ENCODE measurements around the gene C10orf71. TPM values are rescaled to one million over a fixed set of nuclear protein-coding genes. Genes with fewer than 3 reads are reported as not detected.

C10orf71 gene
- polyA plus RNA-seq, 1 of the 3 experiments (the other 2 are of a cell fraction) = not detected

DNA sequence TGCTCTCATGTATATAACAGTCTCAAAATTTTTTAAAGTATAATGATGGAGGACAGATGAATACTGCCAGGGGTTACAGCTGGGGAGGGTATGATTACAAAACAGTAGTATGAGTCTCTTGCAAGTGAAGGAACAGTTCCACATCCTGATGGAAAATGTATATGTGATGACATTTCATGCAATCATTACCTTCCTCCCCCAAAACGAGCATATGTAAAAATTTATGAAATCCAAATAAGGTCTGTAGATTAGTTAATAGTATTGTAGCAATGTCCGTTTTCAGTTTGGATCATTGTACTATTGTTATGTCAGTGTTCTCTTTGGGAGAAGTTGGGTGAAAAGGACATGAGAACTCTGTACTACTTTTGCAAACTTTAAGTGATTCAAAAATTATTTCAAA, 58.9 kb downstream of the C10orf71 start:
- H3K4me1 ChIP-seq (ENCODE audit: control insufficient read depth in 1 of 2, insufficient read depth in 2 of 2, low read depth in 1 of 2, low read length in 1 of 2) = peaks cover 0 to 31% of the 10 kb centered on the region in 2 experiments; a peak in 1 of 4 replicates
- no peak overlapping the region for H3K4me2 ChIP-seq
- H3K4me3 ChIP-seq (ENCODE audit: low read depth in 2 of 2, low read length in 1 of 2) = no peak overlapping the region
- POLR2A ChIA-PET = no interaction called here
- H3K27me3 ChIP-seq (ENCODE audit: insufficient read depth) = no peaks in the 10 kb centered on the region
- no peaks in the 10 kb centered on the region for H3K36me3 ChIP-seq (replicated peaks in 1 of 2; ENCODE audit: control insufficient read depth in 1 of 2, insufficient read depth in 2 of 2, low read length in 1 of 2)
- H3K9ac ChIP-seq = no peak overlapping the region
- TF ChIP-seq FOXM1 (IDR thresholded peaks at IDR 0.05; ENCODE audit: low read depth) (no peak), RAD21 (IDR thresholded peaks at IDR 0.05; ENCODE audit: low read length) (no peak), SMC3 (IDR thresholded peaks at IDR 0.05; ENCODE audit: low read depth, low read length) (no peak), ZBTB33 (IDR thresholded peaks at IDR 0.05; ENCODE audit: borderline replicate concordance, low read depth) (no peak), MXI1 (IDR thresholded peaks at IDR 0.05; ENCODE audit: low read depth, low read length) (no peak), POLR2AphosphoS5 (IDR thresholded peaks at IDR 0.05; ENCODE audit: low read depth, low read length) (no peak)
- TF ChIP-seq, protein P1, sequence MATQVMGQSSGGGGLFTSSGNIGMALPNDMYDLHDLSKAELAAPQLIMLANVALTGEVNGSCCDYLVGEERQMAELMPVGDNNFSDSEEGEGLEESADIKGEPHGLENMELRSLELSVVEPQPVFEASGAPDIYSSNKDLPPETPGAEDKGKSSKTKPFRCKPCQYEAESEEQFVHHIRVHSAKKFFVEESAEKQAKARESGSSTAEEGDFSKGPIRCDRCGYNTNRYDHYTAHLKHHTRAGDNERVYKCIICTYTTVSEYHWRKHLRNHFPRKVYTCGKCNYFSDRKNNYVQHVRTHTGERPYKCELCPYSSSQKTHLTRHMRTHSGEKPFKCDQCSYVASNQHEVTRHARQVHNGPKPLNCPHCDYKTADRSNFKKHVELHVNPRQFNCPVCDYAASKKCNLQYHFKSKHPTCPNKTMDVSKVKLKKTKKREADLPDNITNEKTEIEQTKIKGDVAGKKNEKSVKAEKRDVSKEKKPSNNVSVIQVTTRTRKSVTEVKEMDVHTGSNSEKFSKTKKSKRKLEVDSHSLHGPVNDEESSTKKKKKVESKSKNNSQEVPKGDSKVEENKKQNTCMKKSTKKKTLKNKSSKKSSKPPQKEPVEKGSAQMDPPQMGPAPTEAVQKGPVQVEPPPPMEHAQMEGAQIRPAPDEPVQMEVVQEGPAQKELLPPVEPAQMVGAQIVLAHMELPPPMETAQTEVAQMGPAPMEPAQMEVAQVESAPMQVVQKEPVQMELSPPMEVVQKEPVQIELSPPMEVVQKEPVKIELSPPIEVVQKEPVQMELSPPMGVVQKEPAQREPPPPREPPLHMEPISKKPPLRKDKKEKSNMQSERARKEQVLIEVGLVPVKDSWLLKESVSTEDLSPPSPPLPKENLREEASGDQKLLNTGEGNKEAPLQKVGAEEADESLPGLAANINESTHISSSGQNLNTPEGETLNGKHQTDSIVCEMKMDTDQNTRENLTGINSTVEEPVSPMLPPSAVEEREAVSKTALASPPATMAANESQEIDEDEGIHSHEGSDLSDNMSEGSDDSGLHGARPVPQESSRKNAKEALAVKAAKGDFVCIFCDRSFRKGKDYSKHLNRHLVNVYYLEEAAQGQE (IDR thresholded peaks at IDR 0.05; ENCODE audit: low read depth, low read length) = no peak
- CTCF ChIA-PET = interaction anchor here (3.7 kb wide), 1 partner anchor 701 kb away, joined by 22 read pairs; no protein-coding TSS in a partner anchor
- no peak overlapping the region for H2AFZ ChIP-seq (ENCODE audit: low read depth)
- no peaks in the 10 kb centered on the region for H4K20me1 ChIP-seq (ENCODE audit: insufficient read depth)
- no peaks in the 10 kb centered on the region for H3K79me2 ChIP-seq (ENCODE audit: insufficient read depth)
- H3K27ac ChIP-seq (ENCODE audit: low read depth in 2 of 2, low read length in 1 of 2) = no peak overlapping the region
- no peak for DNase-seq
- H3K9me2 ChIP-seq = no peaks in the 10 kb centered on the region
- no peaks in the 10 kb centered on the region for H3F3A ChIP-seq (replicated peaks; ENCODE audit: insufficient read depth)
- WGBS (ENCODE audit: low lambda C conversion rate) = 24% methylated on average over 2 of the region's 2 CpGs
- no peaks in the 10 kb centered on the region for H3K9me3 ChIP-seq

DNA sequence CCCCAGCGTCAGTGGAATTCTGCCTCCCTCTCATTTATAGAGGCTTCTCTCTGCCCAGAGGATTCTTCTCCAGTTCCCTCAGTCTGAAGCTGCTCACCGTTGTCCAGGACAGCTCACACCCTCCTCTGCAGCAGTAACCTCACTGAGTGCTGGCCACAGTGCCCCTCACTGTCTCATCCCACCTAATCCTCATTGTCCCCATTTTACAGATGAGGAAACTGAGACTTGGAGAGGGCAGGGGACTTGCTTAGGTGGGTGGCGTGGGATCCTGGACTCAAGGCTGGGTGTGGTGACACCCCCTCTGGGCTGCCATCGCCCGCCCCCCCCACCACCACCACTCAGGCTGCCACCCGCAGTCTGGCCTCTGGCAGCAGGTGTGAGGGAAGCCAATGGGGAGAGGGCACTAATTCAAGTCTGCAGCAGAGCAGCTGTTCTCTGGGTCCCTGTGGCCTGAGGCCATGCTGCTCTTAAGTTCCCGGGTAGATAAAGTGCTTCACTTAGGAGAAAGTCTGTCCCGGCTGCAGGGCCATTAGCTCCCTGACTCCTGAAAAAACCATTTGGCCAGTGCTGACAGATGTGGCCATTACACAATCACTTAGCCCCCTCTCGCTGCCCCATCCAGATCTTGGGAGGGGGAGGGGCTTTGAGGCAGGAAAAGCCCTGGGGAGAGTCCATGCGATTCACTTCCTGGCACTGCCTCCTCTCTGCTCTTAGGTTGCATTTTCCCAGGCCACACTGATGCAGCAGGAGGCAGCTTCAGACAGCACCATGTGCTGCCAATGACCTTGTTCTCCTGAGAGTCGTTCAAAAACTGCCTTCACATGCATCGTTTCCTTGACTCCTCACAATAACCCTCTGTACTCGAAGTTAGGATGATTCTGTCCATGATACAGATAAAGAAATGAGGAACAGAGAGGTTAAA, 60.6 kb downstream of the C10orf71 start:
- no peaks in the 10 kb centered on the region for H3F3A ChIP-seq (replicated peaks; ENCODE audit: insufficient read depth)
- ChIA-PET CTCF (interaction anchor here (0.8 to 3.7 kb wide), 12 partner anchors 9 to 702 kb away, joined by 3 to 22 read pairs (median 3); no protein-coding TSS in a partner anchor), POLR2A (interaction anchor here (0.6 to 1.3 kb wide), 6 partner anchors 22 to 1265 kb away, joined by 3 read pairs; partner anchors contain the start of gene ERCC6)
- TF ChIP-seq RAD21 (IDR thresholded peaks at IDR 0.05; ENCODE audit: low read length) (peak; percentile 51; the same call in 1 of the 2 replicates), EP300 (IDR thresholded peaks at IDR 0.05; ENCODE audit: borderline replicate concordance in 1 of 2, low read depth in 1 of 2, low read length in 1 of 2) (peak in 1 of 2 experiments; percentile 79; a peak in 2 of 4 replicates), FOSL2 (IDR thresholded peaks at IDR 0.05; ENCODE audit: borderline replicate concordance, low read depth) (no peak), ZBTB33 (IDR thresholded peaks at IDR 0.05; ENCODE audit: borderline replicate concordance, low read depth) (no peak), RCOR1 (IDR thresholded peaks at IDR 0.05; ENCODE audit: low read length) (peak; percentile 42; the same call in 1 of the 2 replicates), SMC3 (IDR thresholded peaks at IDR 0.05; ENCODE audit: low read depth, low read length) (no peak), MAX (IDR thresholded peaks at IDR 0.05; ENCODE audit: low read depth) (no peak), NFIC (IDR thresholded peaks at IDR 0.05; ENCODE audit: borderline replicate concordance) (no peak), SIN3A (IDR thresholded peaks at IDR 0.05; ENCODE audit: borderline replicate concordance, low read depth, low read length) (no peak), MXI1 (IDR thresholded peaks at IDR 0.05; ENCODE audit: low read depth, low read length) (peak; percentile 58; the same call in 1 of the 2 replicates), GATA2 (CRISPR knock-in tag; IDR thresholded peaks at IDR 0.05) (peak; percentile 63), FOXJ3 (CRISPR knock-in tag; IDR thresholded peaks at IDR 0.05) (peak; percentile 24; the same call in 1 of the 2 replicates)

More for the DNA sequence above, 60.6 kb downstream of the C10orf71 start:
- Histone ChIP-seq H3K4me2 (no peak overlapping the region), H2AFZ (ENCODE audit: low read depth) (no peak overlapping the region), H3K9me3 (no peaks in the 10 kb centered on the region), H3K4me1 (ENCODE audit: control insufficient read depth in 1 of 2, insufficient read depth in 2 of 2, low read depth in 1 of 2, low read length in 1 of 2) (peaks cover 0 to 31% of the 10 kb centered on the region in 2 experiments; a peak in 1 of 4 replicates), H3K9ac (no peak overlapping the region), H4K20me1 (ENCODE audit: insufficient read depth) (no peaks in the 10 kb centered on the region), H3K36me3 (replicated peaks in 1 of 2; ENCODE audit: control insufficient read depth in 1 of 2, insufficient read depth in 2 of 2, low read length in 1 of 2) (no peaks in the 10 kb centered on the region), H3K4me3 (ENCODE audit: low read depth in 2 of 2, low read length in 1 of 2) (no peak overlapping the region), H3K27me3 (ENCODE audit: insufficient read depth) (no peaks in the 10 kb centered on the region), H3K27ac (ENCODE audit: low read depth in 2 of 2, low read length in 1 of 2) (peak overlapping the region in 1 of 2 experiments; percentile 97; a peak in 2 of 4 replicates), H3K9me2 (no peaks in the 10 kb centered on the region), H3K79me2 (ENCODE audit: insufficient read depth) (no peaks in the 10 kb centered on the region)
- 13% methylated on average over 9 of the region's 13 CpGs for WGBS (ENCODE audit: low lambda C conversion rate)
- peak; percentile 85 for DNase-seq

All from SK-N-SH (cell line).